Activated CD4-positive, alpha-beta T cell treated with anti-CD3 and anti-CD28 coated beads for 48 hours (primary cell): ENCODE measurements around the gene HPCAL1.

ENCODE experiments used
- DNase-seq: peaks from one replicate; pipeline ENCODE4 v3.0.0-alpha.2; 2020

The HPCAL1 gene

GRCh38 chr2:10410001-10410822 lies 107.5 kb downstream of the HPCAL1 start:
- no peak for DNase-seq

- DNase-seq: no peak
Measured at GRCh38 chr2:10410823-10411437, 108.2 kb downstream of the HPCAL1 start.

DNA sequence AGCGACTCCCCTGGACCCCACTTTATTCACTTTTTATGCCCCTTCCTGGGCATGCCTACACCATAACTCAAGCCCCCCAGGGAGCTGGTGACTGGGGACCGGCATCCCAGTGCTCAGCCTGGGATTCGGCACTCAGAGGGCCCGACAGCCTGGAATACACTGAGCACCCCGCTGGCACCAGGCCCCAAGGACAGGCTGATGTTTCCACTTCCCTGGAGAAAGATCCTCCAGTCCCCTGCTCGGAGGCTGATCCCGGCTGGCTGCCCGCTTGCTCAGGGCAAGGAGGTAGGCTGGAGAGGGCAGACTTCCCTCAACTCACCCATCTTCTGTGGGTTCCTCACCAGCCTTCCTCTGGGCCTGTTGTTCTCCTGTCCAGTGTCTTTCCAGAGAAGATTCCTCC lies 108.9 kb downstream of the HPCAL1 start:
- DNase-seq: no peak

- DNase-seq: peak; percentile 64
Measured at GRCh38 chr2:10412380-10412779, 109.7 kb downstream of the HPCAL1 start.

GRCh38 chr2:10413503-10413902 lies 110.8 kb downstream of the HPCAL1 start:
- no peak for DNase-seq

- DNase-seq: peak; percentile 30
Measured at GRCh38 chr2:10413991-10414451, 111.3 kb downstream of the HPCAL1 start.

DNA sequence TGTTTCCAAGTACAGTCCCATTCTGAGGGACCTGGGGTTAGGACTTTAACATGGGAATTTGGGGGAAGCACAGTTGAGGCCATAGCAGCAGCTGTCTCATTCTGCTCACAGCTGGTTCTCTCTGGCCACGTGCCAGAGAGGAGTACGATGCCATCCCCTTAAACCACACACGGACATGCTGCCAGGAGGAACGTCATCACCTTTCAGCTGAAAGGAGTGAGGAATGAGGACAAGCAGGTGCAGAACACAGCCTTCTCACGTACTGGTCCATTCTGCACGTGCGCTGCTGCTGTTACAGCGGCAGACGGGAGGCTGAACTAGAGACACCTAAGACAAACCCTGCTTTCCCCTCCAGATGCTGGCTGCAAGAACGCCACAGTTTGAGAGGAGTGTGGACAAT lies 111.9 kb downstream of the HPCAL1 start:
- DNase-seq: no peak

GRCh38 chr2:10415048-10415447 lies 112.3 kb downstream of the HPCAL1 start:
- DNase-seq: no peak

DNA sequence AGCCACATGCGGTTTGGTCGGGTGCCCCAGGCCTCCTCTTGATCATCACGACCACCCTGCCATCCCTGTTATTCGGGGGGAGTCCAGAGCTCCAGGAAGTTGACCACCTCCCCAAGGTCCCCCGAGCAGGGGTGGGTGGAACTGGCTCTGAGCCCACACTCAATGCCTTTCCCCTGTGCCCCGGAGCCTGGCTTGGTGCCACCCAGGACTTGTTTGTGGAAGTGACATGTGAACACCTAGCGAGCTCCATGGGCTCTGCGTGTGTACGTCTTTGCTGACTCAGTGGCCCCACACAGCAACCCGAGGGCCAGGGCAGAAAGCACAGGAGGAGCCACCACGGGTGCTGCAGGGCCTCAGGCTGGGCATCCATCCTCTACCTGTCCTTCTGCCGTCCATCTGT lies 112.9 kb downstream of the HPCAL1 start:
- no peak for DNase-seq

- no peak for DNase-seq
Measured at GRCh38 chr2:10417551-10418335, 115.0 kb downstream of the HPCAL1 start.

GRCh38 chr2:10419553-10420257 lies 117.0 kb downstream of the HPCAL1 start:
- no peak for DNase-seq

DNA sequence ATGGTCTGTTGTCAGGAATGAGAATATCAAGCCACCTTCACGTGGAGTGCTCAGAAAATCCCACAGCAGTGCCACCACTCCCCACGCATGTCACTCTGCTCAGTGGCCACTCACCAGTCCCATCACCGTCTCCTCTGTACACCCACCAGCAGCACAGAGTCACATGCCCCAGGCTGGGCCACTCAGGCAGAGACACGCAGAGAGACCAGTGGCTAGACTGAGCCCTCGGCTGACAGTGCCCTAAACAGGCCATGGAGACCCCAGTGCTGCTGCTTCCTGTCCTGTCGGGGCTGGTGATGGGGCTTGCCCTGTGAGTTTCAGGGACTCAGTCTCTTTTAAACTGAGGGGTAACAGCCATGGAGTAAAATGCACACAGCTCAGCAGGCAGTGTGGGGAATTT lies 119.5 kb downstream of the HPCAL1 start:
- no peak for DNase-seq

- DNase-seq: no peak
Measured at GRCh38 chr2:10422732-10423399, 120.2 kb downstream of the HPCAL1 start.

DNA sequence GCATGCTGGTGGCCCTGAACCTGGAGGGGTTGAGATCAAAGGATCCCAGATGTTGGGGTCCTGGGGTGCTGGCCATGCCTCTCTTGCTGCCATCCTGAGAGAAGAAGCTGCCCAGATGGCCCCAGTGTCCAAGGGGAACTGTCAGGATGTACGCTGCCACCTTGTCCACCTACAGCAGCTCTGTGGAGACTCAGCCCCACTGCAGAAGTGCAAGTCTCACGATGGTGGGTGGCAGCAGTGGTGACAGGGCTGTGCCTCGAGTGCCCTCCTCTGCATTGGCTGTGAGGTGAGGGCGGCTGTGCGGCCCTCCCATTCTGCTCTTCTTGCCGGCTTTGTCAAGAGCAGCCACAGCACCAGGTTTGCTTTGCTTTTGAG lies 120.7 kb downstream of the HPCAL1 start:
- no peak for DNase-seq

DNA sequence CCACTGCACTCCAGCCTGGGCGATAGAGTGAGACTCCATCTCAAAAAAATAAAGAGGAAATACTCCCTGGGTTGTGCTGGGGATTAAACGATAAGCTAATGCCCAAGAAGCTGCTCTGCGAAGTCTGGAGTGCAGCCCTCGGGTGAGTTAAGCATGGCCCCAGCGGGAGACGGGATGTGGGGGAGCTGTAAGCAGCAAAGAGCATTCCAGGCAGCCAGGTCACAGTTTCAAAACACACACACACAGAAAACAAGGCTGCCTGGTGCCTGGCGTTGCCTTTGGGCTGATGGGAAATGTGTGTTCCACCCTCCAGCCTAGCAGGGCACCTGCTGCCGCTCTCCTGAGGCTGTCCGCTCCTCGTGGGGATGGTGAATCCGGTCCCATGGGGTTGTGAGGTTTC lies 121.3 kb downstream of the HPCAL1 start:
- DNase-seq: no peak

- DNase-seq: no peak
Measured at GRCh38 chr2:10424916-10425505, 122.3 kb downstream of the HPCAL1 start.

GRCh38 chr2:10425699-10426098 lies 123.0 kb downstream of the HPCAL1 start:
- no peak for DNase-seq

- no peak for DNase-seq
Measured at GRCh38 chr2:10426726-10427617, 124.3 kb downstream of the HPCAL1 start.

- no peak for DNase-seq
Measured at GRCh38 chr2:10427618-10427949, 124.9 kb downstream of the HPCAL1 start.

- DNase-seq: no peak
Measured at GRCh38 chr2:10428355-10428754, 125.7 kb downstream of the HPCAL1 start.

GRCh38 chr2:10428924-10429323 lies 126.2 kb downstream of the HPCAL1 start:
- DNase-seq: no peak
